ENCODE measurements around the gene ZNF578. TPM values are rescaled to one million over a fixed set of nuclear protein-coding genes. Genes with fewer than 3 reads are reported as not detected.
"Not testable (repeated sequence)": the region's sequence is repeated elsewhere in the genome, so short reads cannot be mapped to it uniquely, and the experiment has no call there.

ZNF578 gene
- total and polyA plus RNA-seq, 2 experiments from 2014 or later = 0.12 to 0.97 TPM

- H3K4me2 ChIP-seq = no peak overlapping the region
- peaks cover 4% of the 10 kb centered on the region for H3K4me1 ChIP-seq (ENCODE audit: insufficient read depth)
- no peaks in the 10 kb centered on the region for H3K9me2 ChIP-seq (replicated peaks; ENCODE audit: insufficient read depth)
- DNase-seq (ENCODE audit: low spot score) = no peak
- H4K20me1 ChIP-seq (ENCODE audit: insufficient read depth, poor library complexity, severe bottlenecking) = no peaks in the 10 kb centered on the region
- peak overlapping the region; percentile 83 for H3K27ac ChIP-seq
- H2AFZ ChIP-seq = no peak overlapping the region
- H3K27me3 ChIP-seq = no peaks in the 10 kb centered on the region
- H3K4me3 ChIP-seq = no peak overlapping the region
- no peaks in the 10 kb centered on the region for H3K9me3 ChIP-seq (ENCODE audit: low read depth)
- no peaks in the 10 kb centered on the region for H3K79me2 ChIP-seq
- TF ChIP-seq EZH2phosphoT487 (IDR thresholded peaks at IDR 0.05; ENCODE audit: low read depth, severe bottlenecking, unreplicated experiment) (no peak), EZH2 (IDR thresholded peaks at IDR 0.05; ENCODE audit: borderline replicate concordance) (no peak)
- TF ChIP-seq, protein P1, sequence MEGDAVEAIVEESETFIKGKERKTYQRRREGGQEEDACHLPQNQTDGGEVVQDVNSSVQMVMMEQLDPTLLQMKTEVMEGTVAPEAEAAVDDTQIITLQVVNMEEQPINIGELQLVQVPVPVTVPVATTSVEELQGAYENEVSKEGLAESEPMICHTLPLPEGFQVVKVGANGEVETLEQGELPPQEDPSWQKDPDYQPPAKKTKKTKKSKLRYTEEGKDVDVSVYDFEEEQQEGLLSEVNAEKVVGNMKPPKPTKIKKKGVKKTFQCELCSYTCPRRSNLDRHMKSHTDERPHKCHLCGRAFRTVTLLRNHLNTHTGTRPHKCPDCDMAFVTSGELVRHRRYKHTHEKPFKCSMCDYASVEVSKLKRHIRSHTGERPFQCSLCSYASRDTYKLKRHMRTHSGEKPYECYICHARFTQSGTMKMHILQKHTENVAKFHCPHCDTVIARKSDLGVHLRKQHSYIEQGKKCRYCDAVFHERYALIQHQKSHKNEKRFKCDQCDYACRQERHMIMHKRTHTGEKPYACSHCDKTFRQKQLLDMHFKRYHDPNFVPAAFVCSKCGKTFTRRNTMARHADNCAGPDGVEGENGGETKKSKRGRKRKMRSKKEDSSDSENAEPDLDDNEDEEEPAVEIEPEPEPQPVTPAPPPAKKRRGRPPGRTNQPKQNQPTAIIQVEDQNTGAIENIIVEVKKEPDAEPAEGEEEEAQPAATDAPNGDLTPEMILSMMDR (IDR thresholded peaks at IDR 0.05; ENCODE audit: poor library complexity) = no peak
- H3K36me3 ChIP-seq (replicated peaks; ENCODE audit: insufficient read depth, low read depth) = no peaks in the 10 kb centered on the region
- whole genome bisulfite sequencing (ENCODE audit: low lambda C conversion rate, missing lambda C conversion rate) = 37% methylated on average over 2 of the region's 2 CpGs
These were observed 65.3 kb downstream of the ZNF578 start for GRCh38 chr19:52518646-52519045.

GRCh38 chr19:52519175-52519574 lies 65.8 kb downstream of the ZNF578 start:
- peak; percentile 5 for DNase-seq (ENCODE audit: low spot score)
- H3K9me2 ChIP-seq (replicated peaks; ENCODE audit: insufficient read depth); H3K4me1 ChIP-seq (ENCODE audit: insufficient read depth); H3K9me3 ChIP-seq (ENCODE audit: low read depth); H2AFZ ChIP-seq; H3K27me3 ChIP-seq; H3K4me3 ChIP-seq; H4K20me1 ChIP-seq (ENCODE audit: insufficient read depth, poor library complexity, severe bottlenecking); H3K36me3 ChIP-seq (replicated peaks; ENCODE audit: insufficient read depth, low read depth); H3K79me2 ChIP-seq: not testable (repeated sequence)
- H3K27ac ChIP-seq = peak overlapping the region; percentile 77
- peak overlapping the region; percentile 49 for H3K4me2 ChIP-seq
- 50% methylated on average over 7 of the region's 7 CpGs for WGBS (ENCODE audit: low lambda C conversion rate, missing lambda C conversion rate)

DNA sequence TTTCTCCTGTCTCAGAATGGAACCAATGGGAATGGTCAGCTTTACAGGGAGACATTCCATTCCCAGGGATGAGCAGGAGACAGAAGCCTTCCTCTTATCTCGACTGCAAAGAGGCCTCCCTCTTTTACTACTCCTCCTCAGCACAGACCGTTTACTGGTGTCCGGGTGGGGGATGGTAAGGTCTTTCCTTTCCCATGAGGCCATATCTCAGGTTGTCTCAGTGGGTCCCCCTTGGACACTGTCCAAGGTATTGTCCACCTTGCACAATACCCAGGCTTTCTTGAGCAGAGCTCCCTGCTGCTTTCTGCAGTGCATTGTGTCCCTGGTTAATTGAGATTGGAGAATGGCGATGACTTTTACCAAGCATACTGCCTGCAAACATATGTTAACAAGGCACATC lies 66.7 kb downstream of the ZNF578 start:
- Histone ChIP-seq H2AFZ (no peak overlapping the region), H4K20me1 (ENCODE audit: insufficient read depth, poor library complexity, severe bottlenecking) (no peaks in the 10 kb centered on the region), H3K4me2 (peak overlapping the region; percentile 7), H3K4me1 (ENCODE audit: insufficient read depth) (peaks cover 4% of the 10 kb centered on the region), H3K4me3 (no peak overlapping the region), H3K79me2 (no peaks in the 10 kb centered on the region), H3K36me3 (replicated peaks; ENCODE audit: insufficient read depth, low read depth) (no peaks in the 10 kb centered on the region), H3K27me3 (no peaks in the 10 kb centered on the region), H3K9me3 (ENCODE audit: low read depth) (no peaks in the 10 kb centered on the region), H3K27ac (peak overlapping the region; percentile 77), H3K9me2 (replicated peaks; ENCODE audit: insufficient read depth) (no peaks in the 10 kb centered on the region)
- 35% methylated on average over 4 of the region's 4 CpGs for WGBS (ENCODE audit: low lambda C conversion rate, missing lambda C conversion rate)
- TF ChIP-seq EZH2phosphoT487 (IDR thresholded peaks at IDR 0.05; ENCODE audit: low read depth, severe bottlenecking, unreplicated experiment) = no peak
- TF ChIP-seq EZH2 (IDR thresholded peaks at IDR 0.05; ENCODE audit: borderline replicate concordance) = no peak
- TF ChIP-seq, protein P1 (IDR thresholded peaks at IDR 0.05; ENCODE audit: poor library complexity) = no peak
- DNase-seq (ENCODE audit: low spot score) = peak; percentile 36

DNA sequence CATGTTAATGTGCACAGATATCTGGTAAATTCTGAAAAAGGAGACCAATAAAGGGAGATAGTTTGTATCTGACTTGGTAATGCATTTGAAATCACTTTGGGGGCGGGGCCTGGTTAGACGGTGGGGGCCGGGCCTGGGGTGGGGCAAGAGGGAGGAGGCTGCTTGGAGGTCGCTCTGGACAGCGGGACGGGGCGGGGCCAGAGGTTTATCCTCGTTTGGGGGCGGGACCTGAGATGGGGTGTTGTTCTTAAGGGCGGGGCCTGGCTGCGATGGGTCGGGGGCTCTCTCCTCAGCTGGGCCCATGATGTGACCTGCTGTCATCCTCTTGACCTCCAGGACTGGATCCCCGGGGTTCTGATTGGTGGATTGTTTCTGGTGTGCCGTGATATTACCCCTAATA lies 69.2 kb downstream of the ZNF578 start:
- peaks cover 9% of the 10 kb centered on the region for H3K4me1 ChIP-seq (ENCODE audit: insufficient read depth)
- no peaks in the 10 kb centered on the region for H3K79me2 ChIP-seq
- H3K27me3 ChIP-seq = no peaks in the 10 kb centered on the region
- H2AFZ ChIP-seq = no peak overlapping the region
- no peak overlapping the region for H3K4me2 ChIP-seq
- no peaks in the 10 kb centered on the region for H4K20me1 ChIP-seq (ENCODE audit: insufficient read depth, poor library complexity, severe bottlenecking)
- no peaks in the 10 kb centered on the region for H3K9me2 ChIP-seq (replicated peaks; ENCODE audit: insufficient read depth)
- H3K36me3 ChIP-seq (replicated peaks; ENCODE audit: insufficient read depth, low read depth) = no peaks in the 10 kb centered on the region
- H3K9me3 ChIP-seq (ENCODE audit: low read depth) = no peaks in the 10 kb centered on the region
- H3K4me3 ChIP-seq = no peak overlapping the region
- TF ChIP-seq EZH2phosphoT487 (IDR thresholded peaks at IDR 0.05; ENCODE audit: low read depth, severe bottlenecking, unreplicated experiment) = no peak
- TF ChIP-seq EZH2 (IDR thresholded peaks at IDR 0.05; ENCODE audit: borderline replicate concordance) = no peak
- TF ChIP-seq, protein P1 (IDR thresholded peaks at IDR 0.05; ENCODE audit: poor library complexity) = no peak
- peak; percentile 5 for DNase-seq (ENCODE audit: low spot score)
- no peak overlapping the region for H3K27ac ChIP-seq
- WGBS (ENCODE audit: low lambda C conversion rate, missing lambda C conversion rate) = 84% methylated on average over 12 of the region's 14 CpGs
